HCT116 (cell line): ENCODE measurements around the gene PRKCZ.

Source experiments
- EZH2 ChIP-seq: fragments of 200-600 bp; sonication (generic); IDR thresholded peaks from 2 replicates; pipeline ENCODE4 v1.6.1; 2017; ENCODE audit warnings: antibody characterized with exemption, mixed run types
- POLR2A ChIP-seq: IDR thresholded peaks from 2 replicates; pipeline ENCODE4 v1.7.0; 2011; ENCODE audit warnings: borderline replicate concordance; ENCODE audit not compliant: insufficient read depth, insufficient read length; ENCODE audit errors: extremely low read depth
- POLR2AphosphoS5 ChIP-seq: IDR thresholded peaks from 2 replicates; pipeline ENCODE4 v1.6.1; 2011; ENCODE audit warnings: mild to moderate bottlenecking, low read depth, low read length, moderate library complexity
- TCF7L2 ChIP-seq: IDR thresholded peaks from 2 replicates; pipeline ENCODE4 v1.7.0; 2011; ENCODE audit warnings: borderline replicate concordance, inconsistent platforms; ENCODE audit not compliant: insufficient read depth, insufficient read length; ENCODE audit errors: extremely low read depth
- TF ChIP-seq, protein P1 (sequence below): IDR thresholded peaks from 2 replicates; pipeline ENCODE4 v1.6.1; 2012; ENCODE audit warnings: low read depth
- TF ChIP-seq, protein P2 (sequence below), 3 experiments: fragments of 200-600 bp in 1 of 3; sonication (generic) in 1 of 3; IDR thresholded peaks in 2 of 3; conservative IDR thresholded peaks in 1 of 3; 2 replicates each; pipeline ENCODE4 v1.5.1; 2012 to 2017; ENCODE audit warnings: low read depth in 2 of 3, low read length in 2 of 3, antibody characterized with exemption in 1 of 3, borderline replicate concordance in 1 of 3, control low read depth in 1 of 3, mild to moderate bottlenecking in 1 of 3, mixed read lengths in 1 of 3, mixed run types in 1 of 3, moderate library complexity in 1 of 3; ENCODE audit not compliant: insufficient read depth in 1 of 3

DNA sequence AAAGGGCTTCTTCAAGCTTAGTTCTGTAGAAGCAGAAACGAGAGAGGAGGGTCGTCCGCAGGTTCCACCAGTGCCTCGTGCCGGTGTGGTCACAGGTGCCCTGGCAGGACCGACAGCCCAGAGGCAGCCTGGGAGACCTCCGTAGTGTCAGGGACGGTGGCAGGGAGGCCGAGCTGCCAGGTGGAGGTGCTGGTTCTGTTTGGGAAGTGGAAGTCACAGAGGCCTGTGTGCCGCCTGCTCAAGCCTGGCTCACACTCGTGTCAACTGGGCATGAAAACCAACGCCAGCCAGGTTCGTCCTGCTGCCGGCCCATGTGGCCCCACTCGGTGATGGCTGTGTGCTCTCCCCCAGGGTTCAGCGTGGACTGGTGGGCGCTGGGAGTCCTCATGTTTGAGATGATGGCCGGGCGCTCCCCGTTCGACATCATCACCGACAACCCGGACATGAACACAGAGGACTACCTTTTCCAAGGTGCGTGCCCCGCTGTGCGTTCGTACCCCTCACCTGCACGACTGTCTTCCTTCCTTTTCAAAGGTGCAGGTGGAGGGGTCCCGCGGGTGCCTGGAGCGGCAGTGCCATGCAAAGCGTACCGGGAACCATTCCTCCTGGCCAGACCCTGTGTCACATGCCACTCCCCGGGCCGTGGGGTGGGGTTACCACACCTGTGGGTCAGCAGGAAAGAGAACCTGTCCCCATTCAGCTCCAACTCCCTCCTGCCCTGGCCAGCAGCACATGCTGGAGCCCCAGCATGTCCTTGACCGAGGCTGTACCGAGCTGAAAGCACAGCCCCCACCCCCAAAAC, 123.5 kb downstream of the PRKCZ start:
- no peak for TF ChIP-seq EZH2
- TF ChIP-seq, protein P1, sequence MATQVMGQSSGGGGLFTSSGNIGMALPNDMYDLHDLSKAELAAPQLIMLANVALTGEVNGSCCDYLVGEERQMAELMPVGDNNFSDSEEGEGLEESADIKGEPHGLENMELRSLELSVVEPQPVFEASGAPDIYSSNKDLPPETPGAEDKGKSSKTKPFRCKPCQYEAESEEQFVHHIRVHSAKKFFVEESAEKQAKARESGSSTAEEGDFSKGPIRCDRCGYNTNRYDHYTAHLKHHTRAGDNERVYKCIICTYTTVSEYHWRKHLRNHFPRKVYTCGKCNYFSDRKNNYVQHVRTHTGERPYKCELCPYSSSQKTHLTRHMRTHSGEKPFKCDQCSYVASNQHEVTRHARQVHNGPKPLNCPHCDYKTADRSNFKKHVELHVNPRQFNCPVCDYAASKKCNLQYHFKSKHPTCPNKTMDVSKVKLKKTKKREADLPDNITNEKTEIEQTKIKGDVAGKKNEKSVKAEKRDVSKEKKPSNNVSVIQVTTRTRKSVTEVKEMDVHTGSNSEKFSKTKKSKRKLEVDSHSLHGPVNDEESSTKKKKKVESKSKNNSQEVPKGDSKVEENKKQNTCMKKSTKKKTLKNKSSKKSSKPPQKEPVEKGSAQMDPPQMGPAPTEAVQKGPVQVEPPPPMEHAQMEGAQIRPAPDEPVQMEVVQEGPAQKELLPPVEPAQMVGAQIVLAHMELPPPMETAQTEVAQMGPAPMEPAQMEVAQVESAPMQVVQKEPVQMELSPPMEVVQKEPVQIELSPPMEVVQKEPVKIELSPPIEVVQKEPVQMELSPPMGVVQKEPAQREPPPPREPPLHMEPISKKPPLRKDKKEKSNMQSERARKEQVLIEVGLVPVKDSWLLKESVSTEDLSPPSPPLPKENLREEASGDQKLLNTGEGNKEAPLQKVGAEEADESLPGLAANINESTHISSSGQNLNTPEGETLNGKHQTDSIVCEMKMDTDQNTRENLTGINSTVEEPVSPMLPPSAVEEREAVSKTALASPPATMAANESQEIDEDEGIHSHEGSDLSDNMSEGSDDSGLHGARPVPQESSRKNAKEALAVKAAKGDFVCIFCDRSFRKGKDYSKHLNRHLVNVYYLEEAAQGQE: no peak
- TF ChIP-seq POLR2A: no peak
- TF ChIP-seq, protein P2, sequence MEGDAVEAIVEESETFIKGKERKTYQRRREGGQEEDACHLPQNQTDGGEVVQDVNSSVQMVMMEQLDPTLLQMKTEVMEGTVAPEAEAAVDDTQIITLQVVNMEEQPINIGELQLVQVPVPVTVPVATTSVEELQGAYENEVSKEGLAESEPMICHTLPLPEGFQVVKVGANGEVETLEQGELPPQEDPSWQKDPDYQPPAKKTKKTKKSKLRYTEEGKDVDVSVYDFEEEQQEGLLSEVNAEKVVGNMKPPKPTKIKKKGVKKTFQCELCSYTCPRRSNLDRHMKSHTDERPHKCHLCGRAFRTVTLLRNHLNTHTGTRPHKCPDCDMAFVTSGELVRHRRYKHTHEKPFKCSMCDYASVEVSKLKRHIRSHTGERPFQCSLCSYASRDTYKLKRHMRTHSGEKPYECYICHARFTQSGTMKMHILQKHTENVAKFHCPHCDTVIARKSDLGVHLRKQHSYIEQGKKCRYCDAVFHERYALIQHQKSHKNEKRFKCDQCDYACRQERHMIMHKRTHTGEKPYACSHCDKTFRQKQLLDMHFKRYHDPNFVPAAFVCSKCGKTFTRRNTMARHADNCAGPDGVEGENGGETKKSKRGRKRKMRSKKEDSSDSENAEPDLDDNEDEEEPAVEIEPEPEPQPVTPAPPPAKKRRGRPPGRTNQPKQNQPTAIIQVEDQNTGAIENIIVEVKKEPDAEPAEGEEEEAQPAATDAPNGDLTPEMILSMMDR (IDR thresholded peaks at IDR 0.05 in 2 of 3, conservative IDR thresholded peaks at IDR 0.05 in 1 of 3; ENCODE audit: borderline replicate concordance in 1 of 3, insufficient read depth in 1 of 3, low read depth in 2 of 3, low read length in 2 of 3): no peak
- TF ChIP-seq POLR2AphosphoS5: no peak
- no peak for TF ChIP-seq TCF7L2
